T47D (cell line): Measurements from ENCODE around the gene PDE10A.

Experiments used
- DNase-seq, 2 experiments: peaks; one replicate each; pipeline versions ENCODE4 v3.0.0 to v3.0.0-alpha.2; 2011 to 2012; ENCODE audit warnings: low read depth in 1 of 2, low spot score in 1 of 2
- JUND ChIP-seq: IDR thresholded peaks from 2 replicates; pipeline ENCODE4 v1.6.1; 2012; ENCODE audit warnings: low read depth
- in situ Hi-C: cut with HindIII; loops from 2 replicates; pipeline ENCODE4 v1.10.0; 2016; ENCODE audit warnings: low sequenced_read_pairs, low pct_unique_long_range_greater_than_20kb

The PDE10A gene

DNA sequence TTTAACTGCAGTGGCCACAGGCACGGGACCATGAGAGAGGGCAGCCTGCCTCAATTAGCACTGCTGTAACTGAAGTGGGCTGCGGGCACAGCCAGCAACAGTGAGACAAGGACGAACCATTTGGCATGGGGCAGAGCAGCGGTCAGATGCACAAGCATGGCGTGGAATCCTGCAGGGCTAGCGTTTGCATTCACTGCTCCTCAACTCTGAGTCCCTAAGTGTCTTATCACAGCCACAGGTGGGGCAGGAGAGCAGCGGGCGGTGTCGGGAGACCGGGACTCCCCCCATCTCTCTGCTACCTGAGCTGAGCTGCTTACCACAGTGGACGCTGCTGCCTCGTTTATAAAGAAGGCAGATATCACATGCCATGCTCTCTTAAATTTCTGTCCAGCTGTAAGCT, 31.3 kb upstream of the PDE10A start:
- in situ Hi-C loops = no loop called here
- DNase-seq = no peak
- no peak for TF ChIP-seq JUND

DNA sequence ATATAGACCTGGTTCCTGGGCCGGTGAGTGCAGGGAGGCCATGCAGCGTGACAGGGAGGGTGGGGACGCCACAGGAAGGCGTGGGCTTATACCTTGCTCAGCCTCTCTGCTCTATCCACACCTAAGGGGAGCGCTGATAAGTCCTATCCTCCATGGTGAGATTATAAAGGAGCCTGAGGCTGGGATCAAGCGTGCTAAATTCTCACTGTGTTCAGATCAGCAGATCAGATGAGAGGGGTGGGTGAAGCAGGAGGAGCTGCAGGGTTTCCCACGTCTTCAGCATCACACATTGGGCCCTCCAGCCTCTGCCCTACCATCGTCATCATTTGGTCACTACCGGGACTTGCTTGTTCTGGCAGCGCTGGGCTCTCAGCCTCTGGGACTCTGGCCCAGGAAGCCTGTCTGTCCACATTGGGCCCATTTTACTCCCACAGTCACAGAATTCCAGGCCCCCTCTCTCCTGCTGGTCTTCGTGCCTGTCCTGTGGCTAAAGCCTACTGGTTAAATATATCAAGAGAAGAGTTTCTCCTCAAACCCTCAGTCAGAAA, 29.1 kb upstream of the PDE10A start:
- TF ChIP-seq JUND = no peak
- DNase-seq = no peak
- in situ Hi-C loops = no loop called here

DNA sequence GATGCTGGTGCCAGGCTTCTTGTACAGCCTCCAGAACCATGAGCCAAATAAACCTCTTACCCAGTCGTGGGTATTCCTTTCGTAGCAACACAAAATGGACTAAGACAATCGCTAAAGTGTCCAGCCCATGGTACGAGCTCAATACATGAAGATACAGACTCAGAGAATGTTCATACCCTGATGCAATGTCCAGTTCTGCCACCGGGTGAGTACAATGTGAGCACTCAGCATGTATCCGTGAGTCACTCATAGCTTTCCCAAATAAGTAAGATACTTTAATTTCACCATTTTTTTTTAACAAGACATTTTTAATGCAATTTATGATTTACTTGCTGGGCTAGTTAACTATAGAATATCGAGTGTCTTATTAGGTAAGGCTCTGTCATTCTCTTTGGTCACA, 26.7 kb upstream of the PDE10A start:
- no peak for TF ChIP-seq JUND
- in situ Hi-C loops = no loop called here
- DNase-seq = no peak

DNA sequence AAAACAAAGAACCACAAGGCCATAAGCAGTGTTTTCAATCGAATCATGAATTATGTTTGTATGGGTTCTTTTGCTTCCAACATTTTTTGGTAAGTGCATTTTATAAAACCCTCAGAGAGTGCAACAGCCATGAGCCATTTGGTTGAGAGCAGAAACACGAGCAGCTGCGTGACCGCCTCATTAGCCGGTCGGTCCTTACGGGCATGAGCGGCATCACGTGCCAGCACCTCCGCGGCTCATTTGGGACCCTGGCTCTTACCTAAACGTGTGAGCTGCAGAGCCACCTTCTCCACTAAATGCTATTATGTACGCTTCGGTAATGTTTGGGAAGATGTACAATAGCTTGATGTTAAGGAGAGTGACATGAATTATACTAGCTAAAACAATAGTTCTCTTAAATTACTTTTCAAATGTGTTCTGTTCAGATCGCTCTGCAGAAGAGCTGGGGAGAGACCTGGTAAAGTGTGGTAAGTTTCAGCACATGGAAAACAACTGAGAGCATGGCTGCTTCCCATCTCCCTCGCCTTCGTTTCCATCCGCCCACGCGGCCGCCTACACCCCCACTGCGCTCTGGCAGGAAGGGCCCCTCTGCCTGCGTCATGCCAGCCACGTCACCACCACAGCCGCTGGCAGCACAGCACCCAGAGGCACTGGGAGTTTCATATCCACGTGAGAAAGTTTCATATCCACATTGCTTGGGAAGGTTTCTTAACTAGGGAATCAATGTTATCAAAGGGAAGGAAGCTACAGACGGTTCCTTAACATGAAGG, 23.7 kb upstream of the PDE10A start:
- DNase-seq = no peak
- no peak for TF ChIP-seq JUND
- in situ Hi-C loops = no loop called here

DNA sequence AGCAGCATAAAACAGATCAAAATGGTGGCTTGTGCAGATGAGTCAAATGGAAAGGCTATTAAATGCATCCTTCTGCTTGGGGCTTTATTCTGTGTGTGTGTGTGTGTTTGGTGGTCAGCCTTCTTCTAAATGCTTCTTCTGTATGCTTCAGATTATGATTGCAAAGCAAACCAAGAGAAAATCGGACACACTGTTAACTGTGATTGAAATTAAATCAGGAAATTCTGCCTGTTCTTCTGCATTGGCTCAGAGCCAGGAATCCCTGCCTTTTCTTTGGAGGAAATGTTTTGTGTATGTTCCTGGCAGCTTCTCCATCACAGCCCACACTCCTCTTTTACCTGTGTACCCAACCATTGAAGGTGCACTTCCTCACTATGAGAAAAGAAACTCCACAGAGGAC, 22.3 kb upstream of the PDE10A start:
- TF ChIP-seq JUND = no peak
- in situ Hi-C loops = no loop called here
- no peak for DNase-seq

DNA sequence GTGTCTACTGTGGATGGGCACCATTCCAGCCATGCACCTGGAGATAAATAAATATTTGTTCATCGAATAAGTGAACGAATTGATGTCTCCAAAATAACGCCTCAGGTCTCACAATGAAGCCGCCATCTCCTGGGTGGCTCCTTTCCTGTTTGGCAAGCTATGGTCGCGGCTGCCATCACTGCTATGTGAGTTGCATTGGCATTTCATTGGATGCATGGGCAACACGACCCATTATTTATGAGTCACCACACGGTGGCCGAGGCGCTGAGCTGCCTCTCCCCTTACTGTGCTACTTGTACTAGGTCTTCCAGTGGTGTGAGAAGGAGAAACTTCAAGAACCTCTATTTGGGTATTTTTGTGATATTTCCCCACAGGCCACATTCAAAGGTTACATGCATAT, 21.3 kb upstream of the PDE10A start:
- DNase-seq = no peak
- in situ Hi-C loops = no loop called here
- TF ChIP-seq JUND = no peak

DNA sequence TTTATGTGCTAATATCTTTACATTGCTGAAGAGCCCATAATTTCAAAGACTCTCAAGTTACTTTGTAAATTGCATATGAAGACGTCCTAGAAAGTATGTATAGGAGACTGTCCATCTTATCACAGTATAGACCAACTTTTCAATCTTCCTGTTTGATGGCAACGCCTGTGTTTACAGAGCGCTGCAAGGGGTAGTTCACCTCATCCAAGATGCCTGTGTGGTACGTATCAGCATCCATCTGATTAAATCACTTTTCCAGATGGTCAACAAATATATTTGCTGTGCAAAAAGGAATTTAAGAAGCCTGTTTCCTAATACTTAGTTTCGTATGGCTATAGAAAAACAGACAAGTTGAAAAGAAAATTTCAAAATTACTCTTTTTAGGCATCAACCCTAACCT, 17.9 kb upstream of the PDE10A start:
- TF ChIP-seq JUND = no peak
- in situ Hi-C loops = no loop called here
- DNase-seq = no peak

DNA sequence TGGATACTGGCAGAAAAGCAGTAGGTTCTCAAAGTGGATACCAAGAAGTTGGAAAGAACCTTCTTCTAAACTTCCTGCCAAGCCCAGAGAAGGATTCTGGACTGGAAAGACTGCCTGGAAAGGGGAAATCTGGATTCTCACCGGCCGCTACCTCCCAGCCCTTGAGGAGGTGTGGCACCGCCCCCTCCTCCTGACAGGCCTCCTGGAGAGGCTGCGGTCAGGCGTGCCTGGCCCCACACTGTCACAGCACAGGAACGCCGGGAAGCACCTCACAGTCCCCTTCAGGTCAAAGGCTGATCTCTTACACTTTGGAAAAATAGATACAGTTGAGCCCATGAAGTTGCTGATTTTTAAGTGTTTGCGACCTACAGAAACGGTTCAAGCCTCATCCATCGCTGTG, 16.3 kb upstream of the PDE10A start:
- in situ Hi-C loops = no loop called here
- DNase-seq = no peak
- no peak for TF ChIP-seq JUND

DNA sequence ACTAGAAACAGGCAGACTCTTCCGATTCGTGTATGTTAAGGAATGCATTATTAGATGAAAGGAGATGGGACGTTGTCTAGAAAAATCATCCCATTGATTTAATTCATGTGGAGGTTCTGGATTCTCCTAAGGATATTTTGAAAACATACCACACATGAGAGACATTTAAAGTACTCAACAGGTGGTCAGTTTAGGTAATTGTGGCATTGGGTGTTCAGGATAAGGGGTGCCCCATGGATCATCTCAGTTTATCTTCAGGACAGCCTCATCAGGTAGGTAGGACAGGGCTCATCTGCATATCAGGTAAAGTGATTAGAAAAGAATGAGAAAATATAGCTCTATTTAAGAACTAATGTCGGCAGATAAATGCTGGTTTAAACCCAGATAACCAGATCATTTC, 15.9 kb upstream of the PDE10A start:
- TF ChIP-seq JUND = no peak
- in situ Hi-C loops = no loop called here
- no peak for DNase-seq

DNA sequence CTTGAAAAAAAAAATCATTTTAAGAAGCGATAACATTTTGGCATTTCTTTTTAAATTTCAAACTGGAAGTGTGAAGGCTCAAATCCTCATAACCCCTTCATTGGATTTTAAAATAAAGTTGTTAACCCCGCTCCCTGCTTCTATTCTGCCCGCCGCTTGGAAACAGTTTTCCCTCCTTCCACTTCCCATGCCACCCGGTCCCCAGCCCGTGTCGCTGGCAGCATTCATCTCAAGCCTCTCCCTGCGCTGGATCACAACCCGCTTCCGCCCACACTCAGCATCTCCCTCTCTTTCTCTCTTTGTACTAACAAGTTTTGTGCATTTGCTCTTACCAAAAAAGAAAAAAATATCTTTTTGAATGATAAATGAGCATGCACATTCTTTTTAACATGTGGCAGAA, 15.4 kb upstream of the PDE10A start:
- no peak for DNase-seq
- TF ChIP-seq JUND = no peak
- in situ Hi-C loops = no loop called here

DNA sequence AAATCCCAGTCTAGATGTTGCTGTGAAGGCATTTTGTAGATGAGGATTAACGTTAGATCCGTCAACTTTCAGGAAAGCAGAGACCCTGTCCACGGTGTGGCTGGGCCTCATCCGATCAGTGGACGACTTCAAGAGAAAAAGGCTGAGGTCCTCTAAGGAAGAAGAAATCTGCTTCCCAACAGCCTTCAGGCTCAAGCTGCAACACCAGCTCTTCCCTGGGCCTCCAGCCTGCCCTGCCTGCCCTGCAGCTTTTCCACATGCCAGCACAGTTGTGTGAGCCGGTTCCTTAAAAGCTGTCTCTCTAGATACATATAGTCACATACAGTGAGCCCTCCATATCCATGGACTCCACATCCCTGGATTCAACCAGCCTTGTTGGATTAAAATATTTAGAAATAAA, 14.1 kb upstream of the PDE10A start:
- TF ChIP-seq JUND = no peak
- in situ Hi-C loops = no loop called here
- DNase-seq = no peak

DNA sequence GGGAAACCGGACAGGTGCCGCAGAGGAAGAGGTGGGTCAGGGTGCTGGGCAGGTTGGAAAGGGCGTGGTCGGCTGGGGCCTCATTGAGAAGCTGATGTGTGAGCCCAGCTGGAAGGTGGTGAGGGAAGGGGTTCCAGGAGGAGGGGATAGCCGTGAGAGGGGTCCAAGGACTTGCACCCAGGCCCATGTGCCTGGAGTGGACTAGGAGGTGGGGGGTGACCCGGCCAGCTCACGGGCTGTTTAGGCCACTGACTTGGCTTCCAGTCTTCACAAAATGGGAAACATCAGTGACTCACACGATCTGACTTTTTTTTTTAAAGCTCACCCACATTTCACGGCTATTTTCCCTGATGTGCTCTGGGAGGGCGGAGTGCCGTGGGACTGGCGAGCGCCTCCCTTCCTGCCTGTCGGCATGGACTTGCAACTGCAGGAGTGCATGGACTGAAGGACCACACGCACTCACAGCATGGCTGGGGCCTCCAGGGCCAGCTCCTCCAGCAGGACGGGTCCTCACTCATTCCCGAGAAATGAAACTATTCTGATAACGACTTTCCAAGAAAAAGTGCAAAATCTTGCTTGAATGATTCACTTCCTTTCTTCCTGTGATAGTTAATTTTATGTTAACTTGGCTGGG, 13.5 kb upstream of the PDE10A start:
- in situ Hi-C loops = no loop called here
- TF ChIP-seq JUND = no peak
- DNase-seq = no peak

DNA sequence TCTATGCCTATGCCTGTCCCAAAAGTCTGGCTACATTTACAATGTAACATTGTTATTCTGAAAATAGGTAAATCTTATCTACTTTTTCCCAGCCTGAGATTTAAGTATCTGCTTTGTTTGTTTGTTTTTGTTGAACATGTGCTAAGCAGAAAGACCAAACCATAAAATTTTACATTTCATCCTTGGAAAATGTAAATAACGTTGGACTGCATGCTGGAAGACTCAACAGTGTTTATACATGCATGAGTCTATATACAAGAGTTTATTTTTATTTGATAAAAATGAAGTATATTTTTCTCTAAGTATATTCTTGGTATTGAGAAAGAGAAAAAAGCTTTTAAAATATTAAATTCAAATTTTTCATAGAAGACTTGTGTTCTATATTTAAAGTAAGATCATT, 12.1 kb upstream of the PDE10A start:
- TF ChIP-seq JUND = no peak
- in situ Hi-C loops = no loop called here
- DNase-seq = no peak
